SU-DHL-6 (cell line): ENCODE data around the gene THUMPD3.

Experiments
- EZH2phosphoT487 ChIP-seq: fragments of 200-600 bp; sonication (generic), shearing (Covaris generic); conservative IDR thresholded peaks from 2 replicates; pipeline ENCODE4 v1.6.1; 2018; ENCODE audit warnings: mild to moderate bottlenecking, antibody characterized with exemption, low read length, moderate library complexity, mixed read lengths
- TF ChIP-seq, protein P1 (sequence below): fragments of 200-600 bp; sonication (generic); IDR thresholded peaks from one replicate; pipeline ENCODE4 v1.5.1; 2017; ENCODE audit warnings: antibody characterized with exemption, mild to moderate bottlenecking, low read length, moderate library complexity; ENCODE audit not compliant: insufficient read depth, poor library complexity, severe bottlenecking

GRCh38 chr3:9331171-9331570, 31.7 kb upstream of the THUMPD3 start:
- TF ChIP-seq, protein P1, sequence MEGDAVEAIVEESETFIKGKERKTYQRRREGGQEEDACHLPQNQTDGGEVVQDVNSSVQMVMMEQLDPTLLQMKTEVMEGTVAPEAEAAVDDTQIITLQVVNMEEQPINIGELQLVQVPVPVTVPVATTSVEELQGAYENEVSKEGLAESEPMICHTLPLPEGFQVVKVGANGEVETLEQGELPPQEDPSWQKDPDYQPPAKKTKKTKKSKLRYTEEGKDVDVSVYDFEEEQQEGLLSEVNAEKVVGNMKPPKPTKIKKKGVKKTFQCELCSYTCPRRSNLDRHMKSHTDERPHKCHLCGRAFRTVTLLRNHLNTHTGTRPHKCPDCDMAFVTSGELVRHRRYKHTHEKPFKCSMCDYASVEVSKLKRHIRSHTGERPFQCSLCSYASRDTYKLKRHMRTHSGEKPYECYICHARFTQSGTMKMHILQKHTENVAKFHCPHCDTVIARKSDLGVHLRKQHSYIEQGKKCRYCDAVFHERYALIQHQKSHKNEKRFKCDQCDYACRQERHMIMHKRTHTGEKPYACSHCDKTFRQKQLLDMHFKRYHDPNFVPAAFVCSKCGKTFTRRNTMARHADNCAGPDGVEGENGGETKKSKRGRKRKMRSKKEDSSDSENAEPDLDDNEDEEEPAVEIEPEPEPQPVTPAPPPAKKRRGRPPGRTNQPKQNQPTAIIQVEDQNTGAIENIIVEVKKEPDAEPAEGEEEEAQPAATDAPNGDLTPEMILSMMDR = no peak
- TF ChIP-seq EZH2phosphoT487 = no peak
